HepG2 (cell line): ENCODE results near the gene CXADR. TPM values are rescaled to one million over a fixed set of nuclear protein-coding genes. Genes with fewer than 3 reads are reported as not detected.
A peak's percentile ranks its signal among the peaks of the same experiment; 100 is the strongest.

Experiments
- BRCA1 ChIP-seq: sonication (generic); formaldehyde crosslinking; IDR thresholded peaks from 2 replicates; pipeline ENCODE4 v1.4.0; 2020; ENCODE audit warnings: missing genetic modification reagents
- CCDC6 ChIP-seq: sonication (generic); formaldehyde crosslinking; IDR thresholded peaks from 2 replicates; pipeline ENCODE4 v1.8.1; 2022; ENCODE audit warnings: mild to moderate bottlenecking, missing genetic modification reagents, moderate library complexity
- CEBPZ ChIP-seq: IDR thresholded peaks from 2 replicates; pipeline ENCODE4 v1.6.1; 2012; ENCODE audit warnings: low read length, improper control_type of control experiment
- DR1 ChIP-seq: sonication (generic); formaldehyde crosslinking; IDR thresholded peaks from 2 replicates; pipeline ENCODE4 v1.8.0; 2021; ENCODE audit warnings: mild to moderate bottlenecking, missing genetic modification reagents, inconsistent platforms
- EED ChIP-seq: sonication (generic); formaldehyde crosslinking; IDR thresholded peaks from 2 replicates; pipeline ENCODE4 v1.5.0; 2020; ENCODE audit warnings: mild to moderate bottlenecking, missing genetic modification reagents
- GATA4 ChIP-seq: sonication (generic); IDR thresholded peaks from 2 replicates; pipeline ENCODE4 v1.6.1; 2016; ENCODE audit warnings: antibody characterized with exemption, low read depth, borderline replicate concordance
- HNF4A ChIP-seq: sonication (generic); formaldehyde crosslinking; IDR thresholded peaks from 2 replicates; pipeline ENCODE4 v1.4.0; 2020; ENCODE audit warnings: missing genetic modification reagents
- JUND ChIP-seq: sonication (generic); formaldehyde crosslinking; IDR thresholded peaks from 2 replicates; pipeline ENCODE4 v1.8.0; 2022; ENCODE audit warnings: mild to moderate bottlenecking, missing genetic modification reagents
- KLF11 ChIP-seq: IDR thresholded peaks from 2 replicates; pipeline ENCODE4 v1.6.1; 2016; ENCODE audit warnings: missing compliant biosample characterization
- KLF16 ChIP-seq, 2 experiments: sonication (generic) in 1 of 2; formaldehyde crosslinking in 1 of 2; IDR thresholded peaks; 2 replicates each; pipeline versions ENCODE4 v1.6.1 to v1.8.0; 2016 to 2023; ENCODE audit warnings: missing genetic modification reagents in 2 of 2, missing compliant biosample characterization in 1 of 2
- MEIS1 ChIP-seq: sonication (generic); formaldehyde crosslinking; IDR thresholded peaks from 2 replicates; pipeline ENCODE4 v1.9.0; 2021; ENCODE audit warnings: mild to moderate bottlenecking, missing genetic modification reagents, moderate library complexity, borderline replicate concordance
- NBN ChIP-seq: fragments of 450-650 bp; conservative IDR thresholded peaks from 2 replicates; pipeline ENCODE4 v1.6.1; 2017
- NR1H2 ChIP-seq: sonication (generic); formaldehyde crosslinking; IDR thresholded peaks from 2 replicates; pipeline ENCODE4 v1.8.1; 2022; ENCODE audit warnings: low read depth, missing genetic modification reagents, borderline replicate concordance
- POLR2G ChIP-seq: fragments of 200-400 bp; formaldehyde crosslinking; IDR thresholded peaks from 2 replicates; pipeline ENCODE4 v1.6.1; 2018; ENCODE audit warnings: mild to moderate bottlenecking, low read depth, low read length, moderate library complexity
- REPIN1 ChIP-seq: sonication (generic); formaldehyde crosslinking; IDR thresholded peaks from 2 replicates; pipeline ENCODE4 v1.8.0; 2022; ENCODE audit warnings: missing genetic modification reagents, low read depth, mild to moderate bottlenecking, borderline replicate concordance
- RFX5 ChIP-seq: IDR thresholded peaks from 2 replicates; pipeline ENCODE4 v1.6.1; 2011; ENCODE audit warnings: low read depth, low read length, improper control_type of control experiment
- ZNF3 ChIP-seq: IDR thresholded peaks from 2 replicates; pipeline ENCODE4 v1.7.0; 2017; ENCODE audit warnings: inconsistent platforms
- ZNF451 ChIP-seq: sonication (generic); formaldehyde crosslinking; IDR thresholded peaks from 2 replicates; pipeline ENCODE4 v1.5.0; 2020; ENCODE audit warnings: mild to moderate bottlenecking, missing genetic modification reagents
- ZNF547 ChIP-seq: sonication (generic); formaldehyde crosslinking; IDR thresholded peaks from 2 replicates; pipeline ENCODE4 v1.5.1; 2020; ENCODE audit warnings: mild to moderate bottlenecking, missing genetic modification reagents
- ZNF598 ChIP-seq: sonication (generic); formaldehyde crosslinking; IDR thresholded peaks from 2 replicates; pipeline ENCODE4 v1.5.1; 2020; ENCODE audit warnings: mild to moderate bottlenecking, missing genetic modification reagents, borderline replicate concordance
- ZNF737 ChIP-seq: sonication (generic); formaldehyde crosslinking; IDR thresholded peaks from 2 replicates; pipeline ENCODE4 v1.5.0; 2020; ENCODE audit warnings: missing genetic modification reagents, mild to moderate bottlenecking, borderline replicate concordance
- ZSCAN21 ChIP-seq: sonication (generic); formaldehyde crosslinking; IDR thresholded peaks from 2 replicates; pipeline ENCODE4 v1.8.0; 2022; ENCODE audit warnings: mild to moderate bottlenecking, missing genetic modification reagents, moderate library complexity, borderline replicate concordance
- polyA plus RNA-seq, 8 experiments: library from polyadenylated mRNA; depleted of rRNA in 3 of 8; stranded (reverse) in 7 of 8; unstranded in 1 of 8; fragments of >200 nt; fragmentation: Illumina TruSeq in 4 of 8; extraction: Trizol in 4 of 8; gene quantifications; 2 replicates each; pipeline versions ENCODE4 v1.2.1 to v1.2.3, GENCODE V29; 2011 to 2016; ENCODE audit warnings: low read depth in 4 of 8, missing spikeins in 1 of 8, mixed read lengths in 1 of 8; ENCODE audit not compliant: insufficient read depth in 1 of 8
- total RNA-seq, 5 experiments: library from RNA; depleted of rRNA; stranded (reverse); fragments of >200 nt; fragmentation: Illumina TruSeq; extraction: Trizol; gene quantifications; 2 replicates each; pipeline ENCODE4 v1.2.3, GENCODE V29; 2016; ENCODE audit warnings: low read depth in 1 of 5
- TF ChIP-seq, protein P1 (sequence below): sonication (generic); formaldehyde crosslinking; IDR thresholded peaks from 2 replicates; pipeline ENCODE4 v1.4.0; 2020; ENCODE audit warnings: mild to moderate bottlenecking, missing genetic modification reagents
- TF ChIP-seq, protein P2 (sequence below): sonication (generic); formaldehyde crosslinking; IDR thresholded peaks from 2 replicates; pipeline ENCODE4 v1.4.0; 2020; ENCODE audit warnings: missing genetic modification reagents

CXADR gene
- total and polyA plus RNA-seq, 2 of the 13 experiments (the other 11 are each of a cell fraction or from before 2014, with no cell fraction given): 86.8 to 110 TPM

GRCh38 chr21:17472592-17473271, 40.1 kb upstream of the CXADR start (continued):
- TF ChIP-seq ZNF3: no peak
- no peak for TF ChIP-seq KLF11 (CRISPR knock-in tag)
- TF ChIP-seq CEBPZ: no peak
- 0 out of 2 replicates have a peak, but pooled peaks have one; percentile 11 for TF ChIP-seq DR1 (CRISPR knock-in tag)
- TF ChIP-seq NR1H2 (CRISPR knock-in tag): no peak
- no peak for TF ChIP-seq NBN
- no peak for TF ChIP-seq ZNF451 (CRISPR knock-in tag)
- TF ChIP-seq CCDC6: no peak
- TF ChIP-seq KLF16 (CRISPR knock-in tag; IDR thresholded peaks at IDR 0.05): 0 out of 4 replicates have a peak, but pooled peaks of 1 of the 2 experiments have one; percentile 51
- 0 out of 2 replicates have a peak, but pooled peaks have one; percentile 55 for TF ChIP-seq ZSCAN21 (CRISPR knock-in tag)
- TF ChIP-seq, protein P1, sequence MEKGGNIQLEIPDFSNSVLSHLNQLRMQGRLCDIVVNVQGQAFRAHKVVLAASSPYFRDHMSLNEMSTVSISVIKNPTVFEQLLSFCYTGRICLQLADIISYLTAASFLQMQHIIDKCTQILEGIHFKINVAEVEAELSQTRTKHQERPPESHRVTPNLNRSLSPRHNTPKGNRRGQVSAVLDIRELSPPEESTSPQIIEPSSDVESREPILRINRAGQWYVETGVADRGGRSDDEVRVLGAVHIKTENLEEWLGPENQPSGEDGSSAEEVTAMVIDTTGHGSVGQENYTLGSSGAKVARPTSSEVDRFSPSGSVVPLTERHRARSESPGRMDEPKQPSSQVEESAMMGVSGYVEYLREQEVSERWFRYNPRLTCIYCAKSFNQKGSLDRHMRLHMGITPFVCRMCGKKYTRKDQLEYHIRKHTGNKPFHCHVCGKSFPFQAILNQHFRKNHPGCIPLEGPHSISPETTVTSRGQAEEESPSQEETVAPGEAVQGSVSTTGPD (CRISPR knock-in tag): peak; percentile 53; the same call in 1 of the 2 replicates
- peak; percentile 75; the same call in 1 of the 2 replicates for TF ChIP-seq GATA4
- TF ChIP-seq RFX5: no peak
- TF ChIP-seq, protein P2, sequence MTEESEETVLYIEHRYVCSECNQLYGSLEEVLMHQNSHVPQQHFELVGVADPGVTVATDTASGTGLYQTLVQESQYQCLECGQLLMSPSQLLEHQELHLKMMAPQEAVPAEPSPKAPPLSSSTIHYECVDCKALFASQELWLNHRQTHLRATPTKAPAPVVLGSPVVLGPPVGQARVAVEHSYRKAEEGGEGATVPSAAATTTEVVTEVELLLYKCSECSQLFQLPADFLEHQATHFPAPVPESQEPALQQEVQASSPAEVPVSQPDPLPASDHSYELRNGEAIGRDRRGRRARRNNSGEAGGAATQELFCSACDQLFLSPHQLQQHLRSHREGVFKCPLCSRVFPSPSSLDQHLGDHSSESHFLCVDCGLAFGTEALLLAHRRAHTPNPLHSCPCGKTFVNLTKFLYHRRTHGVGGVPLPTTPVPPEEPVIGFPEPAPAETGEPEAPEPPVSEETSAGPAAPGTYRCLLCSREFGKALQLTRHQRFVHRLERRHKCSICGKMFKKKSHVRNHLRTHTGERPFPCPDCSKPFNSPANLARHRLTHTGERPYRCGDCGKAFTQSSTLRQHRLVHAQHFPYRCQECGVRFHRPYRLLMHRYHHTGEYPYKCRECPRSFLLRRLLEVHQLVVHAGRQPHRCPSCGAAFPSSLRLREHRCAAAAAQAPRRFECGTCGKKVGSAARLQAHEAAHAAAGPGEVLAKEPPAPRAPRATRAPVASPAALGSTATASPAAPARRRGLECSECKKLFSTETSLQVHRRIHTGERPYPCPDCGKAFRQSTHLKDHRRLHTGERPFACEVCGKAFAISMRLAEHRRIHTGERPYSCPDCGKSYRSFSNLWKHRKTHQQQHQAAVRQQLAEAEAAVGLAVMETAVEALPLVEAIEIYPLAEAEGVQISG (CRISPR knock-in tag): peak; percentile 75
- peak; percentile 70 for TF ChIP-seq JUND (CRISPR knock-in tag)
- no peak for TF ChIP-seq EED (CRISPR knock-in tag)
- peak; percentile 80 for TF ChIP-seq REPIN1
- no peak for TF ChIP-seq ZNF598
- no peak for TF ChIP-seq POLR2G
- TF ChIP-seq BRCA1: 0 out of 2 replicates have a peak, but pooled peaks have one; percentile 27
- no peak for TF ChIP-seq ZNF547 (CRISPR knock-in tag)
- TF ChIP-seq MEIS1 (CRISPR knock-in tag): no peak
- TF ChIP-seq HNF4A: peak; percentile 100
- TF ChIP-seq ZNF737 (CRISPR knock-in tag): no peak
